Right kidney (tissue), 1 donor: ENCODE data around the gene SETBP1.

Experiments used
- DNase-seq: peaks from one replicate; pipeline ENCODE4 v3.0.0-alpha.2; 2016

The SETBP1 gene

DNA sequence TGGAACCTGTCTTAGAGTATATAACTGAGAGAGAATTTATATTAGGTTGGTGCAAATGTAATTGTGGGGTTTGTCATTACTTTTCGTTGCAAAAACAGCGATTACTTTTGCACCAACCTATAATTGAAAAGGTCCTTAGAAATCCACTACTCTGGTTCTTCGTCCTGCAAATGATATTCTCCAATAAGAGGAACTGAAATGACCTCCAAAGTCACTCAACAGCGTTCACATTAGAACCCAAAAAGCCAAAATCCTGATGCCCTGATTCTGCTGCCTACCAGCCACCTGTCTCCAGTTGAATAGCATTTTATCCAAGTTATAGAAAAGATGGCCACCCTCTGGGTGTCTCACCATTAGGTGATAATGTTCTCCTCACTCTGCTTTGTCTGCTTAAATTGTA, 230.6 kb downstream of the SETBP1 start:
- DNase-seq = no peak

DNA sequence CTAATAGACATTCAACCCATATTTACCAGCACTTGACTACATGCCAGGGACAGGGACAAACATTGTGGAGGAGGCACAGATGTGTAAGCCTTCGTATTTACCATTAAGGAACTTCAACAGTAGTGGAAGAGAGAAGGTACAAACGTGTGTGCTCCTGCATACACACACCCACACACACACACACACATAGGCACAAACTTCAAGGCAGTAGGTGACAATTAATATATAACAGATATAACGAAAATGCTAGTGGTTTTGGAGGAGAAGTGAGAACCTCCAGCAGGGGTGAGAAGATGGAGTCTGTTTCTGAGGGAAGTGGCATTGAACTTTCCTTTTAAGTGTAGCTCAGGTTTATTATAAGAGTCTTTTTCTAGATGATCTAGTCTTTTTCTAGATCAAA, 231.1 kb downstream of the SETBP1 start:
- no peak for DNase-seq

- DNase-seq = no peak
These were observed 232.2 kb downstream of the SETBP1 start for GRCh38 chr18:44912740-44913478.

DNA sequence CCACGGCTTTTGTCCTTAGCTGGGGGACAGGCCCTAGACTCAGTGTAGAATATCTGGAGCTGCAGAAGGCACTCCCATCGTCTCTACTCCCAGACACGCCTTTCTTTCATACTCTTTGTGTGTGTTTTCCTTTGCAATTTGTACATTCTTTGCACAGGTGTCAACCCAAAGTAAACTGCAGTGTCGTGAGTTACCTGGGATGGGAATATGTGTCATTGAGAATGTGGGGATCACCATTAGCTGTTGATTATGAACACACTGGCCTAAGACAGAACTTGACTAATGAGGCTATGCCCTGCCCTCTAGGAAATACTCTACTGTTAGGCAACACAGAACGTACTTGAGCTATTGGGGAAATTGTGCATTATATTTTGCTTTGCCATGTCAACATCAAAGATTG, 233.3 kb downstream of the SETBP1 start:
- no peak for DNase-seq

DNA sequence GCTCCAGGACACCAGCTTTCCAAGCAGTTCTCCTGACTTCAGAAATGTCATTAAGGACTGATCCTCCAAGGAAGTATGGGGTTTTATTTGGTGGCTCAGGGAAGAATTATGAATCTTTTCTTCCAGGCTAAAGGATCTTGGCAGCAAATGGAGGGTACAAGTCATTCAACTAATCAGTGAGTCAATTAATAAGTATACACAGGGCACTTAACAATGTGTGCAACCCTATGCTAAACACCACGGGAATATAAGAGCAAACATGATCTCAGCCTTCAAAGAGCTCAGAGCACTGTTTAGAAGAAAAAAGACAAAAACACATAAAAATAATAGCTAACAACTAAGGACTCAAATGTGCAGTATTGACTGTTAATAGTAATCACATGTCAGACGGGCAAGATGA, 234.5 kb downstream of the SETBP1 start:
- no peak for DNase-seq

DNA sequence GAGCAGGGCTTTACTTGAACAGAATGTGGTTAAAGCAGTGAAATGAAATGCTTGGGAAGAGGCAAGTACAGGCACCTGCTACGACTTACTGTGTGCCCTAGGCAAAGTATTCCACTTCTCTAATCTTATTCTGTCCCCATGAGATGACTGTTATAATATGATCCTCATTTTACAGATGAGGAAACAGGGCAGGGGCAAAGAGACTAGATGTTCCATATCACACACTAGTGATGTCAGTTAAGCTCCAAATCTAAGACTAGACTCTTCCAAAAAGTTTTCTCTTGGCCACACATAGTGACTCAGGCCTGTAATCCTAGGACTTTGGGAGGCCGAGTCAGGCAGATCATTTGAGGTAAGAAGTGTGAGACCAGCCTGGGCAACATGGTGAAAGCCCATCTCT, 235.0 kb downstream of the SETBP1 start:
- no peak for DNase-seq

- no peak for DNase-seq
These were observed 235.9 kb downstream of the SETBP1 start for GRCh38 chr18:44916429-44917207.

DNA sequence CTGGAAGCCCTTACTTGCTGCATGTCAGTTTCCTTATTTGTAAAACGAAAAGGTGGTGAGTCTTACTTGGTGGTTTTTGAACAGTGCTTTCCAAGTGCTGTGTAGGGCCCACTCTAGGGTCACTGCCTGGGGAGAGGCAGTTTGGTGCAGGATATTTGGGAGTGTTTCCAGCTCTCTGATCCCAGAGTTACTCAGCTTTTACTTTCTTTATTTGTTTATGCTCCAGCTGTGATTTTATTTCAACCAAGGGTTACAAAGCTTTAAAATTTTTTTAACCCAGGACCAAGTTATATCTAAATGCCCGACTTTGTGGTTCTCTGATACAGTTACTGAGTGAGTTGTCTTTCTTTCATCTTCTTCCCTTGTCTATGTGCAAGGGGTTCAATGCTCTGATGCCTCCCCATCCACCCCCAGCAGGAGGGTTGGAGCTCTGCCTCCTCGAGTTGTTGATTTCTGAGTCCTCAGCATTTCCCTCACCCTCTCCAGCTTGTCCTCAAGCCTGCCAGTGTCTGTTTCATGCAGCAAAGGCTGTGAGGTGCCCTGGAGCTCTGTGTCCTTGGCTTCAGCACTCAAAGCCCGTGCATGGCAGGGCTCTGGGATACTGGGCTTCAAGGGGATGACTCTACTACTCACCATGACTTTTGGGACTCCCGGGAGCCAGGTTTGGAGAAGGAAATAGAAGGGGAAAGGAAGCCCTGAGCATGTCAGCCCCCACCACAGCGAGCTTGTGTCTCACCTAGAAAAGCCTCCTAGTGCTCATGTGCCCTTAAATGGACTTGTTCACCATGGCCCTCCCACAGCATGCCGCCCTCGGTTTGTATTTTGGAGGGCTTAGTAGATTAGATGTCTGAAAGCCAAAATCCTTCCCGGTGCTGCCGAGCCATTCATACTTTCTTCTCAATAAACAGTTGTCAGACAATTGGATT, 236.8 kb downstream of the SETBP1 start:
- no peak for DNase-seq

GRCh38 chr18:44918142-44918476, 237.4 kb downstream of the SETBP1 start:
- DNase-seq = no peak

- no peak for DNase-seq
These were observed 239.8 kb downstream of the SETBP1 start for GRCh38 chr18:44920441-44920840.

GRCh38 chr18:44921974-44922373, 241.3 kb downstream of the SETBP1 start:
- DNase-seq = no peak

DNA sequence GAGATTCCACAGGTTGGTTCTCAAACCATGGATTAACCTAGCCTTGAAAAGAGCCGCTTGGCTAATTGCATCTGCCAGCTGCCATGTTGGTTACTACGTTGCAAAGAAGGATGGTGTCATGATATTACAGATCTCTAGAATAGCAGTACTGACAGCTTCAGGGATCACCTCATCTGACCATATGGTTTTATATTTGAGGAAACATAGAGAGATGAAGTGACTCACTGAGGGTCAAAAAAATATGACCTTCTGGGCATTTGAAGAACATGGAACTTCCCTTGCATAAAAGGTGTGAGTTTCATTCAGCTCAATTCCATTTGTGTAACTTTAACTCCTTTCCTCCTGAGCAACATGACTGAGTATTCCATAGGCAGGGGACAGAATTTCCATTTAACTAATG, 242.3 kb downstream of the SETBP1 start:
- no peak for DNase-seq

DNA sequence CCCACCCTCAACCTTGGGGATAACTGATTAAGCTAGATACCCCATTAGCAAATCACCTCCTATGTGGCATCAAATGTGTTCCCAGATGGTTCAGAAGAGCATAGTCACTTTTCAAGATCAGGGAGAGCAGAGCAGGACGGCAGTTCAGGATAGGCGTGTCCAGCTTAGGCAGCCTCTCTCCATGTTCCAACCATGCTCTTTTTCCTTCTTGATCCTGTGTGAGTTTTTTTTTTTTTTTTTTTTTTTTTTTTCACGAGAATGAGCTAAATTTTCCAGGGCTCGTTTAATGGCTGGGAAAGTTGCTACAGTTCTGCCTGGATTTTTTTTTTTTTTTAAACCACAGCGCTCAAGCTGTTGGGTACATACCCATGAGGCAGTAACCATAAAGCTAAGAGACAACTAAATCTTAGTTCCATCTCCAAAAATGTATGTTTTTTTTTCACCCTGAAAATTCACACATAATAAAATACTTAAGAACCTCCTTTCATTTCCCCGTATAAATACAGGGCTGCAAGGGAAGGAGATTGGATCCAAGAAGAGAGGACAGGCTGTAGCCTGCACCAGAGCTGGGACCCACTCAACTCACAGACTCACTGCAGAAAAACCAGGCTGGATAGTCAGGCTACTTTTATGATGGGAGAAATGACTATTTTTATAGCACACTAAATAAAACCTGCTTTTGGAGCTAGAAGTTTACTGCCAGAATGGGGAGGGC, 244.3 kb downstream of the SETBP1 start:
- DNase-seq = no peak

DNA sequence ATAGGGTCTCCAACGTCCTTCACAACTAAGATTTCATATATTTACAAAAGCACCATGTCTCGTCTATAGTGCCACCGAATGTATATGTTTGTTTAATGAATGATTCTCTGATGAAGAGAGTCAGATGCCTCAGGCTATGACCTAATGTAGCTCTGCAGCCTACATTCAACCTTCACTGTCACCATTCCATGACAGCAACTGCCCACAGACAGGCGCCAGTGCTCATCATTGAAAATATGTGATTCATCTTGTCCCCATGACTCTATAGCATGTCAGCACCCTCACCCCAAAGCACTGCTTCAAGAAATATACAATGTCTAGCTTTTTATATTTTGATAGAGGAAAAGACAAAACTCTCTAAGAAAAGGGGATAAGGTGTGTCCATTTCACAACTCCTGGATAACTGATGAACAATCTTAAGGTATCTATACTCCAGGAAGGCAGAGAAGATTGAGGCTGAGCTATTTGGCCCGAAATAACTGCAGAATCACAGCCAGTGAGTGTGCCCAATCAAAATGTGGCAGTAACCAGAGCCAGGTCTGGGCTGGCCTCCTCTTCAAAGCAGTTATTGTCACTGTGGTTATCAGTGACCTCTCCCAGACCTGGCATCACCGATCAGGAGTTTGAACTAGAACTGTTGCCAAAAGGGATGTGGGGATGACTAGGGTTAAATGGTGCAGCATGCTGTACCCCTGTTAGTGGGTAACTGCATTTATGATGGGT, 246.6 kb downstream of the SETBP1 start:
- DNase-seq = no peak

DNA sequence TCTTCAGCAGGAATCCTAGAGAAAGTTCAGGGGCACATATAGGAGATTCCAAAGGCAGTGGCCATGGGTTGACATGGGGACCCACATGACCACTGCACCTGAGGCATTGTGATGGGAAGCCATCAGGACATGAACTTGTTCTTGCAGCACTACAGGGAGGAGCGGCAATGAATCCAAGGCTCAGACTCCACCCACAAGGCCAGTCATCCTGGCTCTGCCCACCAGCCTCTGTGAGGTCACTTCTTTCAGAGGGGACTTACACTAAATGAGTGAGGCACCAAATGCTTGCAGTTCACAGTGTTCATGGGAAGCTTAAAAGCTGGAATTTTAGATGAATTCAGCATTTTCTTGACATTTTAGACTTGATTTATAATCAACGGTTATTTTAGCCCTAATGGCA, 254.2 kb downstream of the SETBP1 start:
- no peak for DNase-seq

GRCh38 chr18:44935455-44935854, 254.8 kb downstream of the SETBP1 start:
- no peak for DNase-seq

- DNase-seq = no peak
These were observed 255.8 kb downstream of the SETBP1 start for GRCh38 chr18:44936485-44936884.

- DNase-seq = no peak
These were observed 257.5 kb downstream of the SETBP1 start for GRCh38 chr18:44937960-44938719.

- DNase-seq = no peak
These were observed 258.3 kb downstream of the SETBP1 start for GRCh38 chr18:44938720-44939665.

DNA sequence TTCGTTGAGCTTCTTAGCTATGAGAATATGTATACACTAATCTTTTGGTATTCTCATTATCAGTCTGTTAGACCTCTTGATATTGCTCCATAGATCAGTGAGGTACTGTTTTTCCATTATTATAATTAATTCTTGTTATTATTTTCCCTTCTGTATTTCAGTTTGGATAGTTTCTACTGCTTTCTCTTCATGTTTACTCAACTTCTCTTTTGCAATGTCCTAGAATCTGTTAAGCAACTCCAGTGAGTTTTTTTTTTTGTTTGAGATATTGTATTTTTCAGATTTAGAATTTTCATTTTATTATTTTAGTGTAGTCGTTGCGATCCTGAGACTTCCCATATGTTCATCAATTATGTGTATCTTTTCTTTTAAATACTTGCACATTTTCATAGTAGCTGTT, 260.8 kb downstream of the SETBP1 start:
- no peak for DNase-seq
